Upper lobe of right lung (tissue), 1 donor: ENCODE data around the gene RALA. TPM values are rescaled to one million over a fixed set of nuclear protein-coding genes. Genes with fewer than 3 reads are reported as not detected.

Experiments
- ATAC-seq: fragments of 200-7000 bp; cut with Tn5 transposase; one replicate; pipeline ENCODE4 v1.9.1; 2020; ENCODE audit warnings: mild to moderate bottlenecking, moderate library complexity
- DNase-seq: peaks from one replicate; pipeline ENCODE4 v3.0.0-alpha.2; 2020
- H3K27ac ChIP-seq: fragments of 200-600 bp; one replicate; pipeline ENCODE4 v1.8.0; 2022
- H3K27me3 ChIP-seq: fragments of 200-600 bp; one replicate; pipeline ENCODE4 v1.8.0; 2022; ENCODE audit warnings: mild to moderate bottlenecking
- H3K36me3 ChIP-seq: fragments of 200-600 bp; one replicate; pipeline ENCODE4 v1.8.0; 2022
- H3K4me1 ChIP-seq: fragments of 200-600 bp; one replicate; pipeline ENCODE4 v1.8.0; 2022
- H3K4me3 ChIP-seq: fragments of 200-600 bp; one replicate; pipeline ENCODE4 v1.8.0; 2022; ENCODE audit warnings: mild to moderate bottlenecking
- H3K9me3 ChIP-seq: fragments of 200-600 bp; one replicate; pipeline ENCODE4 v1.8.0; 2022
- intact Hi-C: fragments of 100-400 bp; cut with DNase I; formaldehyde crosslinking; loops from one replicate; pipeline ENCODE4 v1.11.0; 2022
- total RNA-seq: library from RNA; stranded (reverse); fragmentation: NEBNext Ultra II Directional; extraction: Animal tissue kit (Norgen Biotek cat#: 25700); gene quantifications from one replicate; pipeline ENCODE4 v1.2.1, GENCODE V29; 2021
- TF ChIP-seq, protein P1 (sequence below): fragments of 200-600 bp; IDR thresholded peaks from one replicate; pipeline ENCODE4 v1.8.0; 2022; ENCODE audit warnings: antibody characterized with exemption
- donor health status: DM: no; HTN: yes; CAD: no; lungs with severe emphysema.

RALA gene
- total RNA-seq, 1 donor from 2014 or later, result 53.4 TPM

DNA sequence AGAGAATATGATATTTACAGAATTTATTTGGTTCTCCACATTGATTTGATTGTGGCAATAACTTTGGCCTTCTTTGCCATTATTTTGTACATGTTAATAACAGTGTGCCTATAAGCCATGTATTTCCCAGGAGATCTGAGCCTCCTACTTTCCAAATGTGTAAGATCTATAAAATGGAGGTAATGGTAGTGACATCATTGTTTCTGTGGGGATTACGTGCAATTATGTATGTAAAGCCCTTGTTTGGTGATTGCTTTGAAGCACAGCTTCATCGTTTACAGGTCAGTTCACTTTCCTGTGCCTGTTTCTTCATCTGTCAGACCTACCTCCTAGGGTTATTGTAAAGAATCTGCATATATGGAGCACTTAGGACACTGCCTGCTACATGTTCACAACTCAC, 39.8 kb upstream of the RALA start:
- no peak overlapping the region for H3K27ac ChIP-seq
- no peaks in the 10 kb centered on the region for H3K27me3 ChIP-seq
- H3K4me3 ChIP-seq, result no peak overlapping the region
- no peaks in the 10 kb centered on the region for H3K9me3 ChIP-seq
- TF ChIP-seq, protein P1, sequence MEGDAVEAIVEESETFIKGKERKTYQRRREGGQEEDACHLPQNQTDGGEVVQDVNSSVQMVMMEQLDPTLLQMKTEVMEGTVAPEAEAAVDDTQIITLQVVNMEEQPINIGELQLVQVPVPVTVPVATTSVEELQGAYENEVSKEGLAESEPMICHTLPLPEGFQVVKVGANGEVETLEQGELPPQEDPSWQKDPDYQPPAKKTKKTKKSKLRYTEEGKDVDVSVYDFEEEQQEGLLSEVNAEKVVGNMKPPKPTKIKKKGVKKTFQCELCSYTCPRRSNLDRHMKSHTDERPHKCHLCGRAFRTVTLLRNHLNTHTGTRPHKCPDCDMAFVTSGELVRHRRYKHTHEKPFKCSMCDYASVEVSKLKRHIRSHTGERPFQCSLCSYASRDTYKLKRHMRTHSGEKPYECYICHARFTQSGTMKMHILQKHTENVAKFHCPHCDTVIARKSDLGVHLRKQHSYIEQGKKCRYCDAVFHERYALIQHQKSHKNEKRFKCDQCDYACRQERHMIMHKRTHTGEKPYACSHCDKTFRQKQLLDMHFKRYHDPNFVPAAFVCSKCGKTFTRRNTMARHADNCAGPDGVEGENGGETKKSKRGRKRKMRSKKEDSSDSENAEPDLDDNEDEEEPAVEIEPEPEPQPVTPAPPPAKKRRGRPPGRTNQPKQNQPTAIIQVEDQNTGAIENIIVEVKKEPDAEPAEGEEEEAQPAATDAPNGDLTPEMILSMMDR, result no peak
- intact Hi-C loops, result loop anchor here (2.0 kb wide), 1 partner anchor 167 kb away; no protein-coding TSS in a partner anchor
- no peak for ATAC-seq
- H3K36me3 ChIP-seq, result no peaks in the 10 kb centered on the region
- H3K4me1 ChIP-seq, result peaks cover 5% of the 10 kb centered on the region
- no peak for DNase-seq

DNA sequence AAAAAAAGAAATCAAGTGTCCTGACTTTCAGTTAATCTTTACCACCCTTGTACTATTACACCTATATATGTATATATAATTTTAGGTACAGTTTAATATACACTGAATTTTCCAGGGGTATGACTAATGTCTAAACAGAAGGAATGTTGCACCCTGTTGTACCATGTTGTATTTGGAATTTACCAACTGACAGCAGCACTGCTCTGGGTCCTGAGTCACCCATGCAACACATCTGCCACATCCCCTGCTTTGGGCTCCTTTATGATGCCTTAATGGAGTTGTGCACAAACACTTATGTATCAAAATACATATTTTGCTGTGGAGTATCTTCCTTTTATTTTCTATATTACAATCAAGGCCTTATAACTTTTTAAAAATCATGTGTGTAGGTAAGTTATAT, 36.0 kb upstream of the RALA start:
- ATAC-seq, result no peak
- H3K27ac ChIP-seq, result no peak overlapping the region
- no peaks in the 10 kb centered on the region for H3K27me3 ChIP-seq
- intact Hi-C loops, result no loop called here
- no peak for DNase-seq
- H3K4me3 ChIP-seq, result no peak overlapping the region
- TF ChIP-seq, protein P1, result no peak
- no peaks in the 10 kb centered on the region for H3K9me3 ChIP-seq
- no peaks in the 10 kb centered on the region for H3K36me3 ChIP-seq
- H3K4me1 ChIP-seq, result peaks cover 20% of the 10 kb centered on the region

DNA sequence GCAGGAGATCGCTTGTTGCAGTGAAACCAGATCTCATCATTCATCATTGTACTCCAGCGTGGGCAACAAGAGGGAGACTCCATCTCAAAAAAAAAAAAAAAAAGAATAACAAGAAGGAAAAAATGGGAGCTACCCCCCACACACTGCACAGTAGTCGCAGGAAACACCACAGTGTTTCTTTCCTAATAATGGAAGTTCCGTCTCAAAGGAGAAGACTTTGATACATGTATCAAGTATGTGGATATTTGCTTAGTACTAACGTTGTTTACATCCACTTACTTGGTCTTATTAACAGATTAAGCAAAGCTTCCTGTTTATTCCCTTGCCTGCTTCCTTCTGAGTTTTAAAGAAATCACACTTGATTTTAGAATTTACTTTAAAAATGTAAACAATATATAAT, 35.0 kb upstream of the RALA start:
- Histone ChIP-seq H3K36me3 (no peaks in the 10 kb centered on the region), H3K4me1 (peaks cover 20% of the 10 kb centered on the region), H3K27me3 (no peaks in the 10 kb centered on the region), H3K9me3 (no peaks in the 10 kb centered on the region), H3K27ac (peak overlapping the region; percentile 40), H3K4me3 (no peak overlapping the region)
- TF ChIP-seq, protein P1, result no peak
- DNase-seq (no peak), ATAC-seq (peak; percentile 19)
- intact Hi-C loops, result no loop called here

DNA sequence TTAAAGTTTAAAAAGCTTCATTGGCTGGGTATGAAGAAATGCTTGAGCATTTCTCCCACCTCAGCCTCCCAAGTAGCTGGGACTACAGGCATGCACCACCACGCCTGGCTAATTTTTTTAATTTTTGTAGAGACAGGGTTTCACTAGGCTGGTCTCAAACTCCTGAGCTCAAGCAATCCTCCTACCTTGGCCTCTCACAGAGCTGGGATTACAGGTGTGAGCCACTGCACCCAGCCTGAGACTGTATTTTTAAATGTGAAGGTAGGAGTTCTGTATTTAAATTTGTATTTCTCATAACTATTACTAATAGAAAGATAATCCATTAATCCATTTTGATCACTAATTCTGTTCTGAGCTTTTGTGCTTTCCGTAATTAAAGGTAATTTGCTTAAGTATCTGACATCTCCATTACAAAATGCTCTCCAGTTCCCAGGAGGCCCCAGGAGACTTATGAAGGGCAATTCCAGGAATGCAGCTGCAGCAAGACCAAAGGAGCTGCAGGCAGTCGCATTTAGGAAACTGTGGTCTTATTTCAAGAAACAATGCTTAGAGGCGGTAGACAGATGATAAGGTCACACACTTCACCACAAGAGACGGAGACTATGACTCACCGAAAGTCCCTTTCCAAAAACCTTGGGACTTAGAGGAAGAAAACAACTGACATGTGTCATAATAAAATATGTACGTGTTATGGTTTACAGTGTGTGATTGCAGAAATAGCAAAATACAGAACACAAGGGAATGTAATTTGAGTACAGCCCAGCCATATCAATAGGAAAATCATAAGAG, 33.9 kb upstream of the RALA start:
- H3K27ac ChIP-seq, result peak overlapping the region; percentile 40
- H3K27me3 ChIP-seq, result no peaks in the 10 kb centered on the region
- TF ChIP-seq, protein P1, result no peak
- H3K4me1 ChIP-seq, result peaks cover 20% of the 10 kb centered on the region
- no peaks in the 10 kb centered on the region for H3K36me3 ChIP-seq
- H3K9me3 ChIP-seq, result no peaks in the 10 kb centered on the region
- DNase-seq, result no peak
- intact Hi-C loops, result no loop called here
- no peak overlapping the region for H3K4me3 ChIP-seq
- ATAC-seq, result peak; percentile 94

DNA sequence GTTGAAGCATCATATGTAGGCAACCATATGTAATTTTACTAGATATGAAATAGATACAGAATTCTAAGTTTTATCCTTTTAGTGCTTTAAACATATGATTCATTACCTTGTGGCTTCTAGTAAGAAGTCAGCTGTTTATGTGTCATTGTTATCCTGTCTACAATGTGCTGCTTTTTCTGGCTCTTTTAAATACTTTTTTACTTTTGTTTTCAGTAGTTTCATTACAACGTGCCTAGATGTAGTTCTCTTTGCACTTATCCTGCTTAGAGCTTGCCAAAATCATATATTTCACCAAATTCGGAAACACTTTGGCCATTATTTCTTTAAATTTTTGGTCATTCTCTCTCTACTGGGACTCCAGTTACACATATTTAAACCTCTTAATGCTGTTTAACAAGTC, 30.8 kb upstream of the RALA start:
- TF ChIP-seq, protein P1, result no peak
- no peak for DNase-seq
- intact Hi-C loops, result no loop called here
- Histone ChIP-seq H3K36me3 (no peaks in the 10 kb centered on the region), H3K4me3 (no peak overlapping the region), H3K9me3 (no peaks in the 10 kb centered on the region), H3K27ac (no peak overlapping the region), H3K27me3 (no peaks in the 10 kb centered on the region), H3K4me1 (peaks cover 20% of the 10 kb centered on the region)
- no peak for ATAC-seq
